ENCODE data around the gene EEF1AKMT1. TPM values are rescaled to one million over a fixed set of nuclear protein-coding genes. Genes with fewer than 3 reads are reported as not detected.

EEF1AKMT1 gene
- total and polyA plus RNA-seq, 12 donors = 6.1 to 10.2 (median 8.3) TPM

GRCh38 chr13:20779405-20779804 lies 5.6 kb upstream of the EEF1AKMT1 start:
- 90 to 93% methylated on average over 7 of the region's 7 CpGs for WGBS, 2 donors
- Histone ChIP-seq H3K4me1 (no peaks in the 10 kb centered on the region), H3K4me3 (no peak overlapping the region), H3K27me3 (no peaks in the 10 kb centered on the region), H3K27ac (no peak overlapping the region), H3K9me3 (no peaks in the 10 kb centered on the region), H3K36me3 (peaks cover 0 to 63% (median 19%) of the 10 kb centered on the region in 9 donors)
- no peak for ATAC-seq
- DNase-seq = no peak
- TF ChIP-seq, protein P1, sequence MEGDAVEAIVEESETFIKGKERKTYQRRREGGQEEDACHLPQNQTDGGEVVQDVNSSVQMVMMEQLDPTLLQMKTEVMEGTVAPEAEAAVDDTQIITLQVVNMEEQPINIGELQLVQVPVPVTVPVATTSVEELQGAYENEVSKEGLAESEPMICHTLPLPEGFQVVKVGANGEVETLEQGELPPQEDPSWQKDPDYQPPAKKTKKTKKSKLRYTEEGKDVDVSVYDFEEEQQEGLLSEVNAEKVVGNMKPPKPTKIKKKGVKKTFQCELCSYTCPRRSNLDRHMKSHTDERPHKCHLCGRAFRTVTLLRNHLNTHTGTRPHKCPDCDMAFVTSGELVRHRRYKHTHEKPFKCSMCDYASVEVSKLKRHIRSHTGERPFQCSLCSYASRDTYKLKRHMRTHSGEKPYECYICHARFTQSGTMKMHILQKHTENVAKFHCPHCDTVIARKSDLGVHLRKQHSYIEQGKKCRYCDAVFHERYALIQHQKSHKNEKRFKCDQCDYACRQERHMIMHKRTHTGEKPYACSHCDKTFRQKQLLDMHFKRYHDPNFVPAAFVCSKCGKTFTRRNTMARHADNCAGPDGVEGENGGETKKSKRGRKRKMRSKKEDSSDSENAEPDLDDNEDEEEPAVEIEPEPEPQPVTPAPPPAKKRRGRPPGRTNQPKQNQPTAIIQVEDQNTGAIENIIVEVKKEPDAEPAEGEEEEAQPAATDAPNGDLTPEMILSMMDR (IDR thresholded peaks at IDR 0.05) = no peak
- intact Hi-C loops (cut with DNase I) = loop anchor here in 2 of 10 donors (5.0 to 10.0 kb wide), 2 partner anchors 33 to 65 kb away; no protein-coding TSS in a partner anchor

- no peak for DNase-seq
These were observed 4.5 kb upstream of the EEF1AKMT1 start for GRCh38 chr13:20778311-20778710.

GRCh38 chr13:20776751-20777150 lies 3.0 kb upstream of the EEF1AKMT1 start:
- no peak for ATAC-seq
- Histone ChIP-seq H3K4me3 (no peak overlapping the region), H3K4me1 (peaks cover 0 to 15% (median 9%) of the 10 kb centered on the region in 9 donors), H3K27ac (no peak overlapping the region), H3K36me3 (peaks cover 0 to 36% (median under 1%) of the 10 kb centered on the region in 9 donors), H3K27me3 (no peaks in the 10 kb centered on the region), H3K9me3 (no peaks in the 10 kb centered on the region)
- DNase-seq = no peak
- intact Hi-C loops (cut with DNase I) = loop anchor here in 2 of 10 donors (5.0 to 10.0 kb wide), 2 partner anchors 36 to 62 kb away; no protein-coding TSS in a partner anchor
- TF ChIP-seq, protein P1 (IDR thresholded peaks at IDR 0.05) = no peak
- 94 to 95% methylated on average over 1 of the region's 1 CpG for WGBS, 2 donors

More at GRCh38 chr13:20778311-20778710, 4.5 kb upstream of the EEF1AKMT1 start:
- H3K4me3 ChIP-seq = no peak overlapping the region
- WGBS, 2 donors = 83 to 86% methylated on average over 1 of the region's 1 CpG
- TF ChIP-seq, protein P1 (IDR thresholded peaks at IDR 0.05) = no peak
- H3K36me3 ChIP-seq = peaks cover 0 to 52% (median 15%) of the 10 kb centered on the region in 9 donors
- no peak overlapping the region for H3K27ac ChIP-seq
- peaks cover 0 to 6% (median 0%) of the 10 kb centered on the region in 9 donors for H3K4me1 ChIP-seq
- ATAC-seq = no peak
- intact Hi-C loops (cut with DNase I) = loop anchor here in 2 of 10 donors (5.0 to 10.0 kb wide), 2 partner anchors 34 to 64 kb away; no protein-coding TSS in a partner anchor
- H3K27me3 ChIP-seq = no peaks in the 10 kb centered on the region
- no peaks in the 10 kb centered on the region for H3K9me3 ChIP-seq

- ATAC-seq = no peak
- 96 to 99% methylated on average over 2 of the region's 2 CpGs for WGBS, 2 donors
- Histone ChIP-seq H3K4me3 (no peak overlapping the region), H3K27ac (no peak overlapping the region), H3K9me3 (no peaks in the 10 kb centered on the region), H3K36me3 (peaks cover 0 to 35% (median 0%) of the 10 kb centered on the region in 9 donors), H3K4me1 (peaks cover 0 to 15% (median 9%) of the 10 kb centered on the region in 9 donors), H3K27me3 (no peaks in the 10 kb centered on the region)
- intact Hi-C loops (cut with DNase I) = loop anchor here in 2 of 10 donors (5.0 to 10.0 kb wide), 2 partner anchors 36 to 61 kb away; no protein-coding TSS in a partner anchor
- no peak for DNase-seq
- TF ChIP-seq, protein P1 (IDR thresholded peaks at IDR 0.05) = no peak
These were observed 2.2 kb upstream of the EEF1AKMT1 start for GRCh38 chr13:20775961-20776360.
